Skin epidermis (tissue), 12 donors: ENCODE measurements around the gene CERS6.
"Not testable (repeated sequence)": the region's sequence is repeated elsewhere in the genome, so short reads cannot be mapped to it uniquely, and the experiment has no call there.

Experiments used
- H3K27ac ChIP-seq, 21 experiments: fragments of 200-600 bp; sonication (generic) in 11 of 21; one replicate each; pipeline ENCODE4 v1.5.0; 2020; ENCODE audit warnings: mild to moderate bottlenecking in 3 of 21, inconsistent platforms in 2 of 21, moderate library complexity in 2 of 21
- H3K4me3 ChIP-seq, 7 experiments: fragments of 200-600 bp; sonication (generic) in 2 of 7; one replicate each; pipeline ENCODE4 v1.5.0; 2020; ENCODE audit warnings: inconsistent platforms in 2 of 7, mild to moderate bottlenecking in 2 of 7, moderate library complexity in 1 of 7

The CERS6 gene

DNA sequence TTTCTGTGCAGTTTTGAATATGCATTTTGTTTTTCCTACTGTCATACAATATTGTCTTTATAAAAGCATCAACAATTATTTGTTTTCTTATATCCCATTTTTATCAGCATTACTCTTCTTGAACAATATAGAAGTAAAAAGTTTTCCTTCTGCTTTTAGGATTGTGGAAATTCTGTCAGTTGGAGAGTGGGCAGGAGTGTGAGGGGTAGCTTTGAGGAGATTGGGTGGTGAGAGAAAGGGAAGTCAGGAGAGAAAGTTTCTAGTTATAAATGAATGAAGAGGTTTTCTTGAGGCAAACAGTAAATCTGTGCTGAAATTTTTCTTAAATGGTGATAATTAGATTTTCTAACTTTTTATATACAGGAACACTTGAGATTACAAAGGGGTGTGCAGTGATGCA lies 194.7 kb downstream of the CERS6 start:
- no peak overlapping the region for H3K4me3 ChIP-seq
- no peak overlapping the region for H3K27ac ChIP-seq

DNA sequence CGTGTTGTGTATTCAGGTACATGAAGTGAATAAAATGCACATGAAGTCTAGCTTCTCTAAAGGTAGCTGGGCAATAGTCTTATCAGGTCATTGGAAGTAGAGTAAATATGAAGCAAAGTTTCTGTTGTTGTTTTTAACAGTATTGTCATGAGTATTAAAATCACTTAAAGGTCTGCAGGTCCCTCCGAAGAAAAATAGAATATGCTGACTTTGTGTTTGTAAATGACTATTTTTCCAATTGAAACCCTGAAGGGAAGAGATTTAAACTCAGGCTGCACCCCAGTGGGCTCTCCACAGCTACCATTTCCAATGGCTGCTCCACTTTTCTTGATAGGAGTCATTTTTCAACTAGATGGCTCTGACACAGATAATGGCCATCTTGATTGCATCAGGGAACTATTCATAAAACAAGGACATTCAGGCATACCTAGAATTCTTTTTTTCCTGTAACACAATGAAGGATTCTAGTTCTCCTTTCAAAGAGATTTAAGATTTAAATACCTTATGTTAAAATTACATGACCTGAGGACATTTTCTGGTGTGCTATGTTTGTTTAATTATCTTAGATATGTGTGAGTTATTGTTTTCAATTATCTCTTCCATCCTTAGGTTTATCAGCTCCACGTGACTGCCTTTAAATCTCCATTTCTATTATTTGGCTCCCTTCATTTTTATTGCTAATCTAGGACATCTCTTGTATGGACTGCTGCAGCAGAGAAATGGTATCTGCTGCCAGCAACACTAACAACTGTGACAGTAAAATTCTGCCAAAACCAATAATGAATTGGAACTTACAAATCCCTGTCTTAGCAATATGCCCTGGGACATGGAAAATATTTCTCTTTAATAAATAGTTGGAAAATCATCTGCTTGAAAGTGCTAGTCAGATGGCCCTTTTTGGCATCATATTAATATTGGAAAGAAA lies 197.2 kb downstream of the CERS6 start:
- no peak overlapping the region for H3K4me3 ChIP-seq
- no peak overlapping the region for H3K27ac ChIP-seq

DNA sequence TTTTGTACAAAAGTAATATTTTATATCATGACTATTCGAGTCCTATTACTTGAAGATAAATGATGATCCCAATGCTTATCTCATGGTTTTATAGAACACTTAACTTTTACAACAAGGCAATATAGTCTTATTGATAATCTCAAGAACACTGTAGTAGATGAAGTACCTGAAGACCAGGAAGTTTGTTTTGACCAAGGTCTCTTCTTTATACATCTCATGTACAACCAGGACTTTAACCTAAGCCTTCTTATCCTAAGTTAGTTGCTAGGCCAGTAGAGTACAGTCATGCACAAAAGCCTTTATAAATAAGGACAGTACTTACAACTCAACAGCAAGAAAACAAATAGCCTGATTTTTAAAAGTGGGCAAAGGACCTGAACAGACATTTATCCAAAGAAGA lies 198.6 kb downstream of the CERS6 start:
- H3K4me3 ChIP-seq: no peak overlapping the region
- no peak overlapping the region for H3K27ac ChIP-seq

DNA sequence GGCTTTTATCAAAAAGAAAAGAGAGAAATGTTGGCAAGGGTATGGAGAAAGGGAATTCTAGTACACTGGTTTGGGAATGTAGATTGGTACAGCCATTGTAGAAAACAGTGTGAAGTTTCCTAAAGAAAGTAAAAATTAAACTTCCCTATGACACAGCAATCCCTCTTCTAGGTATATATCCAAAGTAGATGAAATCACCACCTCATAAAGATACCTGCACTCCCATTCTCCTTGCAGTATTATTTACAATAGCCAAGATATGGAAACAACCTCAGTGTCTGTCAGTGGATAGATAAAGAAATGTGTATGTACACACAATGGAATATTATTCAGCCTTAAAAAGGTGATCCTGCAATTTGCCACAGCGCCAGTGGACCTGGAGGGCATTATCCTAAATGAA lies 199.1 kb downstream of the CERS6 start:
- Histone ChIP-seq H3K4me3 (no peak overlapping the region), H3K27ac (no peak overlapping the region)

- H3K27ac ChIP-seq, H3K4me3 ChIP-seq: not testable (repeated sequence)
Observed at GRCh38 chr2:168657378-168657777, 201.3 kb downstream of the CERS6 start.

DNA sequence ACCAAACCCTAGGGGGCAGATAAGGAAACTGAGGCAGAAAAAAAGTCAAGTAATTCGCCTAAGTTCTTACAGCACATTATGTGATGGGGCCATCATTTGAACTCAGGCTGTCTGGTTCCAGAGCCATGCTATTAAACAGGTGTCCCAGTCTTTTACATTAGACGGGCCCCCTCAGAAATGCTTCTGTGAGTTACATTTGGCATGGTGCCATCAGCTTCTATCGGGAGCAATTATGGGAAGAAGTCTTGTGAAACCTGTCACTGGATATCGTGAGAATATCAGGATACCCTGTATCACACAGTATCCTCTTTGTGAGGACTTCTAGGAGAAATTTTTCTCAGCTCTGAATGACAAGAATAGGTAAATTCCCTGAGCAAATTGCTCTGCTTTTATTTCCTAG lies 202.6 kb downstream of the CERS6 start:
- no peak overlapping the region for H3K4me3 ChIP-seq
- no peak overlapping the region for H3K27ac ChIP-seq

DNA sequence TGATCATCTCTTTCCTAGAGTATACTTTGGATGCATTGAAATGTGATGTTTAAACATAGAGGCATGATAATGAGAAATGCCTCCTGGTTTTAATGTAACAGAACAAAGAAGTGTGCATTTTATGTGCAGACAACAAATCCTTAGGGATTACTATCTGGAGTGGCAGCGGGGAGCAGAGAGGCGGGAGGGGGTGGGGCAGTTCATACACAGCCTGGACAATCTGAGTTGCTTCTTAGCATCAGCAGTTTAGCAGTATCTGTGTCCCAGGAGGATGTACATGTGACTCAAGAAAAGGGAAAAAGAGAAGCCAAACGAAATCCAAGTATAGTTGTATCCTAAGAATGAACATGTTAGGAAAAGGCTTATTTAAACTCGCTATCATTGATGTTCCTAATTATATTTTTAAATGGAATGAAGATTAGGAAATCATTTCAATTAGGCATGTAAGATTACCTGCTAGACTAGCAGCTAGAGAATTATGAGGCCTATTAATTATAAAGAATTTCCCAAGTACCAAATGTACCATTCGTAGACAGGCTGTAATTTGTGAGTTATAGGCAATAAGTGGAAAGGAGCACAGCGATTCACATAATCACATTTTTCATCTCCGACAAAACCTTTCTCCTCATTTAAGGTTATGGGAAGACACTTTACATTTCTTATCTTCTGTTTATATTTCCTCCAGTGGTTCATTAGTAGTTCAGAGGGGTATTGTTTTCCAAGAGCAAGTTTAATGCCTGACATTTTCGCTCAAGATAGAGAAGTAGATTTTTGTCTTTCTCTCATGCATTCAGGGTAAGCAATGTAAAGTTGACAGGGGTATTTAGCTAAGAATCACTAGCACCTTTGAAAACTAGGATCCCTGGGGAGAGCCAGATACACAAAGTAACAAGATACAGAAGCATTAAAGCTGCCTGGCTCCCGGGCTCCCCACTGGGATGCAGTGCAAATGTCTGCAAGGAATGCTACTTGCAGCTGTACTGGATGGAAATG lies 205.1 kb downstream of the CERS6 start:
- Histone ChIP-seq H3K4me3 (no peak overlapping the region), H3K27ac (no peak overlapping the region)

DNA sequence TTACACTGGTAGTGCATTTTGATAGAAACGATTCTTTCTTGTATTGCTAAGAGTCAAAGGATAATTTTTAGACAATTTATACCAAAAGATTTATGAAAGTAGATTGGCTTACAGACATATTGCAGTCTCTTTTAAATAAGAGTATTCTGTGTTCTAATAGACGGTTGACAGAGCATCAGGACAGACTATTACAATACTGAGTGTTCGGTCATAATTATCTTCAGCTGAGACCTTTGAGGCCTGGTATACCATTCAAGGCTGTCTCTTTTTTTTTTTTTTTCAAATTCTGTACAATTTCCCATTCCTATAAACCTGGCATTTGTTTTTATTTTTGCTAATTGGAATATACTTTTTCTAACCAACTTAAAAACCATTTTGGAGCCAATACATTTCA lies 205.8 kb downstream of the CERS6 start:
- Histone ChIP-seq H3K27ac (no peak overlapping the region), H3K4me3 (no peak overlapping the region)

- H3K27ac ChIP-seq: no peak overlapping the region
- no peak overlapping the region for H3K4me3 ChIP-seq
Observed at GRCh38 chr2:168662651-168663208, 206.7 kb downstream of the CERS6 start.

- Histone ChIP-seq H3K4me3 (no peak overlapping the region), H3K27ac (no peak overlapping the region)
Observed at GRCh38 chr2:168663993-168664392, 207.9 kb downstream of the CERS6 start.

- H3K4me3 ChIP-seq, H3K27ac ChIP-seq: not testable (repeated sequence)
Observed at GRCh38 chr2:168664715-168665114, 208.6 kb downstream of the CERS6 start.

- no peak overlapping the region for H3K4me3 ChIP-seq
- no peak overlapping the region for H3K27ac ChIP-seq
Observed at GRCh38 chr2:168666339-168666738, 210.3 kb downstream of the CERS6 start.

DNA sequence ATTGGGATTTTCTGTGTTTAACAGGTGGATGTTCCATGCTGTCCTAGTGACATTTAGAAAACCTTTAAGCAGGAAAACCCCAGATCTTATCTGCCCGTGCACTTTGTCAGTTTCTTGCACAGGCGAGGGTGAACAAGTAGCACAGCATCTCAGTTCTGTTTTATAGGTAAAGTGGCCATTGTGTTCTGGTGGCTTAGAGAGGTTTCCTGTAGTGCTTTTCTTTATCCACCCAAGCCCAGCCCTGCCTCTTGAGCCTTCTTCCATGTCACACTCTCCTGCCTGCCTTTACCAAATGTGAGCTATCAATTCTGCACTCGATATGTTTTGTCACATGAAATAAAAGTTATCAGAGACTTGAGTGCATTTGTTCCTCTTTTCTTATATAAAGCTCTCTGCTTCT lies 211.1 kb downstream of the CERS6 start:
- H3K27ac ChIP-seq: no peak overlapping the region
- no peak overlapping the region for H3K4me3 ChIP-seq

DNA sequence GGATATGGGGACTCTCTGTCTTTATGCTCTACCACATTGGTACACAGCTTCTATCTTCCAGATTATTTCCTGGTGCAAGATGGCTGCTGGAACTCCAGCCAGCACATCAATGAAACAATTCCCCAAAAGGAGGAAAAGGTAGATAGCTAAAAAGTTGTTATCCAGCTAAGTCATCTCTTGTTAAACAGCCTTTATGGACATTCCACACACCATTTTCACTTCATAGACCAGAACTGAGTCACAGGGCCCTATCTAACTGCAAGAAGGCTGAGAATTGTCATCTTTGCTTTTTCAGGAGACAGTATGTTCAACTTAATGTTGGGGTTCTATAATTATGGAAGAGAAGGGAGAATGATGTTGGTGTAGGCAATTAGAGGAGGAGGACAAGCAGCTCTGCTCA lies 213.1 kb downstream of the CERS6 start:
- Histone ChIP-seq H3K4me3 (no peak overlapping the region), H3K27ac (no peak overlapping the region)

GRCh38 chr2:168670478-168670877 lies 214.4 kb downstream of the CERS6 start:
- Histone ChIP-seq H3K4me3 (no peak overlapping the region), H3K27ac (no peak overlapping the region)

DNA sequence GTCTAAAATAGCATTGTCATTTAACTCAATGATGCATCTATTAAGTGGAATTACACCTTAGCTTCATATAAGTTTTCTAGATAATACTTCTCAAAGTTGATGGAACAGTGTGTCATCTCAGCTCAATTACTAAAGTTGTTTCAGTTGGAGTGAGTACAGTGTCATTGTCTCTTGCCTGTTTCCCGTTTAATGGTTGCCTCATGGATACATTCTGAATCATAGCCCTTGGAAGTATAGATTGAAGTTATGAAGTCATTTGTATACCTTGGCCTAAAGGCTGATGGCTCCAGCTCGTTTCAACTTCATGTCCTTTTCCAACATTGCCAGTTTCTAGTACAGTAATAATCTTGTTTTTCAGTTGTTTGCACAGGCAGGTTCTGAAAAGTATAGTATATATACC lies 215.9 kb downstream of the CERS6 start:
- Histone ChIP-seq H3K4me3 (no peak overlapping the region), H3K27ac (no peak overlapping the region)

- Histone ChIP-seq H3K27ac (no peak overlapping the region), H3K4me3 (no peak overlapping the region)
Observed at GRCh38 chr2:168673265-168674189, 217.5 kb downstream of the CERS6 start.

DNA sequence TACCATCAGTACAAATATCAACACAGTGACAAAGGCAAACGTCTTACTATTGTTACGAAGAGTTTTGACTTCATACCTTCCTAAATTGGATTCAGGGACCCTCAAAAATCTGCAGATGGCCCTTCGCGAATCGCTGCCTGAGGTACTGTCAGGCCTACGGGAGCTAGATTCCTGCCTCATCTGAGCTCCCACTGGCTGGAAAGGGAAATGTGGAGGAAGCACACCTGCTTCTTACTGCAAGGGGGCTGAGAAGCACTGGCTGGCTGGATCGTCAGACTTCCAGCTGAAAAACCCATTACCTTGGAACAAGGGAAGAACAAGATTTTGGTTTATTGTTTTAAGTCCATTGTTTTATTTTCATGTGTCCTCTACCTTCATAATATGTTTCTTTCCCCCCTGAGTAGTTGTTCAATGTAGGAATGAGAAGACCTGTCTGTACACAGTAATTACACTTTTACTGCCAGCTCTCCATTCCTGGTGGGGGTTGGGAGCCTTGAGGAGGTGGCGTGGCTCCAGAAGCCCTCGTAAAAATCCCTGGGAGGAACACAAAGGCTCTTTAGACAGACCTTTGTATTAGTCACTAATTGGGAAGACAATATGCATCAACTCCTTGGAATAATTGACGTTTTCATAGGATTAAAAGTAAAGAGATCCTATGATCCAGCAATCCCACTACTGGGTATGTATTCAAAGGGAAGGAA lies 222.2 kb downstream of the CERS6 start:
- H3K4me3 ChIP-seq: no peak overlapping the region
- H3K27ac ChIP-seq: no peak overlapping the region

DNA sequence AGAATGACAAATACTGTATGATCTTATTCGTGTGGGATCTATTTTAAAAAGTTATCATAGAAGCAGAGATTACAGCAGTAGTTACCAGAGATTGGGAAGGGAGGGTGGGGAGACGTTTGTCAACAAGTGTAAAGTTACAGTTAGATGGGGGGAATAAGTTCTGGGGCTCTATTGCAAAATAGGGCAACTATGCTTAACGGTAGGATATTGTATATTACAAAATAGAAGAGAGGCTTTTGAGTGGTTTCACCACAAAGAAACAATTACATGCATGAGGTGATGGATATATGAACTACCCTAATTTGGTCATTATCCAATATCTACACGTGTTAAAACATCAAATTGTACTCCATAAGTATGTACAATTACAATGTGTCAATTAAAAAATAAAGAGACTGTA lies 223.0 kb downstream of the CERS6 start:
- Histone ChIP-seq H3K4me3 (no peak overlapping the region), H3K27ac (no peak overlapping the region)
